Endothelial cell of umbilical vein (primary cell): ENCODE results near the gene FBXW9. TPM values are rescaled to one million over a fixed set of nuclear protein-coding genes. Genes with fewer than 3 reads are reported as not detected.

ENCODE experiments used
- BruUV-seq: library from RNA; stranded (reverse); fragments of 400-500 nt; replicated peaks from 2 replicates; lab custom pipeline; 2021; lab: Mats Ljungman, UMichigan
- CTCF ChIA-PET: fragments of 300-600, 350-600 bp; sonication (Branson Sonifier 250); formaldehyde crosslinking; loops from one replicate; lab custom pipeline; 2021; ENCODE audit warnings: antibody characterized with exemption, inconsistent platforms; lab: Charles Lee
- POLR2A ChIA-PET: fragments of 300-600, 350-600 bp; sonication (Branson Sonifier 250); formaldehyde crosslinking; loops from one replicate; lab custom pipeline; 2021; ENCODE audit warnings: antibody characterized with exemption, inconsistent platforms; lab: Charles Lee
- DNase-seq: peaks from one replicate; pipeline ENCODE4 v3.0.0-alpha.2; 2011; ENCODE audit warnings: low read depth, low spot score
- FAIRE-seq: peaks from 2 replicates; lab custom pipeline; 2011; peaks lifted over from hg19 to GRCh38; lab: Jason Lieb, UNC
- H2AFZ ChIP-seq: 2 replicates; pipeline ENCODE4 v1.6.0; 2012; ENCODE audit warnings: low read depth, low read length, control low read depth, inconsistent platforms
- H3K27ac ChIP-seq: 2 replicates; pipeline ENCODE4 v1.5.1; 2011; ENCODE audit warnings: low read depth, mild to moderate bottlenecking, control low read depth, low read length, moderate library complexity; ENCODE audit not compliant: insufficient read depth
- H3K27me3 ChIP-seq, 2 experiments: 2 replicates each; pipeline versions ENCODE4 v1.6.0 to v1.6.1; 2011; ENCODE audit warnings: low read length in 2 of 2, mixed read lengths in 1 of 2; ENCODE audit not compliant: control insufficient read depth in 2 of 2, insufficient read depth in 2 of 2
- H3K36me3 ChIP-seq, 2 experiments: 2 replicates in 1 of 2; 3 replicates in 1 of 2; pipeline ENCODE4 v1.5.1; 2011; ENCODE audit warnings: low read length in 2 of 2, mild to moderate bottlenecking in 1 of 2, moderate library complexity in 1 of 2; ENCODE audit not compliant: control insufficient read depth in 2 of 2, insufficient read depth in 2 of 2; ENCODE audit errors: extremely low read depth in 1 of 2
- H3K4me1 ChIP-seq: 3 replicates; pipeline ENCODE4 v1.5.1; 2011; ENCODE audit warnings: mild to moderate bottlenecking, low read length; ENCODE audit not compliant: control insufficient read depth, insufficient read depth; ENCODE audit errors: extremely low read depth
- H3K4me2 ChIP-seq: 2 replicates; pipeline ENCODE4 v1.6.1; 2011; ENCODE audit warnings: low read length, control low read depth, mixed read lengths; ENCODE audit not compliant: insufficient read depth
- H3K4me3 ChIP-seq, 3 experiments: fragments of 200-600 bp in 1 of 3; sonication (generic), shearing (Covaris generic) in 1 of 3; replicated peaks in 1 of 3; 2 replicates each; pipeline ENCODE4 v1.5.1; 2011 to 2016; ENCODE audit warnings: control low read depth in 3 of 3, low read length in 3 of 3, mild to moderate bottlenecking in 2 of 3, inconsistent platforms in 1 of 3, low read depth in 1 of 3, moderate library complexity in 1 of 3; ENCODE audit not compliant: insufficient read depth in 1 of 3
- H3K79me2 ChIP-seq: 2 replicates; pipeline ENCODE4 v1.6.0; 2012; ENCODE audit warnings: low read length, inconsistent platforms; ENCODE audit not compliant: control insufficient read depth, insufficient read depth
- H3K9ac ChIP-seq: replicated peaks from 2 replicates; pipeline ENCODE3; 2011; ENCODE audit warnings: low read length, control low read depth; ENCODE audit not compliant: insufficient read depth; ENCODE audit errors: extremely low read depth
- H3K9me1 ChIP-seq: replicated peaks from 3 replicates; pipeline ENCODE4 v1.6.0; 2011; ENCODE audit warnings: mild to moderate bottlenecking, low read length; ENCODE audit not compliant: control insufficient read depth, insufficient read depth; ENCODE audit errors: extremely low read depth
- H3K9me3 ChIP-seq: replicated peaks from 2 replicates; pipeline ENCODE4 v1.5.1; 2012; ENCODE audit warnings: low read length, inconsistent platforms; ENCODE audit not compliant: control insufficient read depth, insufficient read depth
- H4K20me1 ChIP-seq: replicated peaks from 2 replicates; pipeline ENCODE3; 2011; ENCODE audit warnings: mild to moderate bottlenecking, low read length; ENCODE audit not compliant: control insufficient read depth, insufficient read depth; ENCODE audit errors: extremely low read depth
- EZH2 ChIP-seq: IDR thresholded peaks from 2 replicates; pipeline ENCODE4 v1.6.1; 2012; ENCODE audit warnings: borderline replicate concordance, low read depth, mild to moderate bottlenecking, moderate library complexity, low read length, inconsistent platforms; ENCODE audit not compliant: severe bottlenecking
- FOS ChIP-seq: IDR thresholded peaks from 2 replicates; pipeline ENCODE4 v1.6.1; 2011; ENCODE audit warnings: mild to moderate bottlenecking, low read length, moderate library complexity, borderline replicate concordance; ENCODE audit not compliant: insufficient read depth
- GATA2 ChIP-seq: IDR thresholded peaks from 2 replicates; pipeline ENCODE4 v1.7.0; 2011; ENCODE audit warnings: low read depth, mild to moderate bottlenecking, moderate library complexity, mixed read lengths, low read length; ENCODE audit not compliant: insufficient read length, insufficient read depth
- JUN ChIP-seq: IDR thresholded peaks from 2 replicates; pipeline ENCODE4 v1.6.1; 2011; ENCODE audit warnings: borderline replicate concordance, low read depth; ENCODE audit not compliant: insufficient read length, insufficient read depth
- MYC ChIP-seq: IDR thresholded peaks from one replicate; pipeline ENCODE4 v1.6.1; 2011; ENCODE audit warnings: mild to moderate bottlenecking, low read depth, low read length
- POLR2A ChIP-seq: IDR thresholded peaks from 2 replicates; pipeline ENCODE4 v1.6.1; 2012; ENCODE audit warnings: low read depth, mild to moderate bottlenecking, control low read depth, low read length
- POLR2AphosphoS5 ChIP-seq: IDR thresholded peaks from 2 replicates; pipeline ENCODE4 v1.6.1; 2012; ENCODE audit warnings: low read depth, mild to moderate bottlenecking, control low read depth, low read length, moderate library complexity; ENCODE audit not compliant: insufficient read depth
- dilution Hi-C: fragments of 300-500 bp; cut with MboI; formaldehyde crosslinking; loops from one replicate; pipeline ENCODE4 v1.15.0; 2019; ENCODE audit warnings: low sequenced_read_pairs; ENCODE audit not compliant: extremely low pct_ligation_motif_present
- intact Hi-C: fragments of 100-400 bp; cut with micrococcal nuclease; formaldehyde crosslinking; loops from one replicate; pipeline ENCODE4 v1.10.0; 2022
- polyA plus RNA-seq, 4 experiments: library from polyadenylated mRNA; depleted of rRNA in 3 of 4; stranded (reverse) in 3 of 4; unstranded in 1 of 4; fragments of >200 nt; gene quantifications; 2 replicates each; pipeline versions ENCODE4 v1.2.1 to v1.2.3, GENCODE V29; 2011 to 2012; ENCODE audit warnings: missing spikeins in 1 of 4
- total RNA-seq: library from RNA; stranded (reverse); gene quantifications from 2 replicates; pipeline ENCODE4 v1.2.3, GENCODE V29; 2021
- TF ChIP-seq, protein P1 (sequence below): IDR thresholded peaks from 2 replicates; pipeline ENCODE4 v1.6.1; 2011; ENCODE audit not compliant: insufficient read depth, insufficient read length
- TF ChIP-seq, protein P2 (sequence below), 2 donors: IDR thresholded peaks; 1 replicate in 1 of 2; 2 replicates in 1 of 2; pipeline ENCODE4 v1.5.1; 2011; ENCODE audit warnings: low read length in 2 of 2, mild to moderate bottlenecking in 2 of 2, moderate library complexity in 2 of 2, control low read depth in 1 of 2, inconsistent platforms in 1 of 2, low read depth in 1 of 2; ENCODE audit not compliant: insufficient read depth in 1 of 2; ENCODE audit errors: extremely low read depth in 1 of 2

FBXW9 gene
- total and polyA plus RNA-seq, 2 donors (not counting 3 experiments of a cell fraction or from before 2014, with no cell fraction given): 12.4 to 19.3 TPM

- Histone ChIP-seq H4K20me1 (no peaks in the 10 kb centered on the region), H3K4me2 (no peak overlapping the region), H3K9ac (no peak overlapping the region), H2AFZ (no peak overlapping the region), H3K79me2 (peaks cover 56% of the 10 kb centered on the region), H3K27ac (no peak overlapping the region), H3K4me3 (no peak overlapping the region), H3K36me3 (peaks cover 22 to 38% of the 10 kb centered on the region in 2 experiments), H3K4me1 (peaks cover 6% of the 10 kb centered on the region), H3K9me1 (no peaks in the 10 kb centered on the region), H3K9me3 (no peaks in the 10 kb centered on the region), H3K27me3 (no peaks in the 10 kb centered on the region)
- ChIA-PET POLR2A (no interaction called here), CTCF (interaction anchor here (0.6 to 3.1 kb wide), 5 partner anchors 19 to 82 kb away, joined by 3 to 28 read pairs (median 5); partner anchors contain the start of gene TRIR)
- FAIRE-seq (no peak), DNase-seq (no peak)
- BruUV-seq: no TSS peak
- intact Hi-C loops (loop anchor here (2.0 kb wide), 1 partner anchor 81 kb away; no protein-coding TSS in a partner anchor), dilution Hi-C loops (no loop called here)
- TF ChIP-seq POLR2A (no peak), JUN (no peak), EZH2 (no peak), POLR2AphosphoS5 (no peak)
- TF ChIP-seq, protein P1, sequence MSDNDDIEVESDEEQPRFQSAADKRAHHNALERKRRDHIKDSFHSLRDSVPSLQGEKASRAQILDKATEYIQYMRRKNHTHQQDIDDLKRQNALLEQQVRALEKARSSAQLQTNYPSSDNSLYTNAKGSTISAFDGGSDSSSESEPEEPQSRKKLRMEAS: no peak
Observed at GRCh38 chr19:12715929-12716328, 19.5 kb upstream of the FBXW9 start.

GRCh38 chr19:12715102-12715501 is 18.7 kb upstream of the FBXW9 start:
- H3K4me3 ChIP-seq: no peak overlapping the region
- no peak overlapping the region for H2AFZ ChIP-seq
- ChIA-PET POLR2A (no interaction called here), CTCF (interaction anchor here (0.5 to 3.1 kb wide), 5 partner anchors 42 to 1778 kb away, joined by 3 to 28 read pairs (median 4); no protein-coding TSS in a partner anchor)
- H3K9me3 ChIP-seq: no peaks in the 10 kb centered on the region
- peaks cover 26 to 44% of the 10 kb centered on the region in 2 experiments for H3K36me3 ChIP-seq
- H3K9me1 ChIP-seq: no peaks in the 10 kb centered on the region
- DNase-seq (no peak), FAIRE-seq (no peak)
- no peaks in the 10 kb centered on the region for H3K4me1 ChIP-seq
- H3K27me3 ChIP-seq: no peaks in the 10 kb centered on the region
- BruUV-seq: TSS peak; percentile 4
- peaks cover 47% of the 10 kb centered on the region for H3K79me2 ChIP-seq
- no peak overlapping the region for H3K4me2 ChIP-seq
- no peak overlapping the region for H3K27ac ChIP-seq
- dilution Hi-C loops (no loop called here), intact Hi-C loops (no loop called here)
- no peak for TF ChIP-seq MYC
- TF ChIP-seq, protein P1: no peak
- no peak for TF ChIP-seq POLR2A
- TF ChIP-seq FOS: no peak
- TF ChIP-seq JUN: no peak
- no peak for TF ChIP-seq GATA2
- TF ChIP-seq EZH2: no peak
- no peak for TF ChIP-seq POLR2AphosphoS5
- TF ChIP-seq, protein P2, sequence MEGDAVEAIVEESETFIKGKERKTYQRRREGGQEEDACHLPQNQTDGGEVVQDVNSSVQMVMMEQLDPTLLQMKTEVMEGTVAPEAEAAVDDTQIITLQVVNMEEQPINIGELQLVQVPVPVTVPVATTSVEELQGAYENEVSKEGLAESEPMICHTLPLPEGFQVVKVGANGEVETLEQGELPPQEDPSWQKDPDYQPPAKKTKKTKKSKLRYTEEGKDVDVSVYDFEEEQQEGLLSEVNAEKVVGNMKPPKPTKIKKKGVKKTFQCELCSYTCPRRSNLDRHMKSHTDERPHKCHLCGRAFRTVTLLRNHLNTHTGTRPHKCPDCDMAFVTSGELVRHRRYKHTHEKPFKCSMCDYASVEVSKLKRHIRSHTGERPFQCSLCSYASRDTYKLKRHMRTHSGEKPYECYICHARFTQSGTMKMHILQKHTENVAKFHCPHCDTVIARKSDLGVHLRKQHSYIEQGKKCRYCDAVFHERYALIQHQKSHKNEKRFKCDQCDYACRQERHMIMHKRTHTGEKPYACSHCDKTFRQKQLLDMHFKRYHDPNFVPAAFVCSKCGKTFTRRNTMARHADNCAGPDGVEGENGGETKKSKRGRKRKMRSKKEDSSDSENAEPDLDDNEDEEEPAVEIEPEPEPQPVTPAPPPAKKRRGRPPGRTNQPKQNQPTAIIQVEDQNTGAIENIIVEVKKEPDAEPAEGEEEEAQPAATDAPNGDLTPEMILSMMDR (IDR thresholded peaks at IDR 0.05; ENCODE audit: extremely low read depth in 1 of 2, insufficient read depth in 1 of 2, low read depth in 1 of 2, low read length in 2 of 2): no peak
- H3K9ac ChIP-seq: no peak overlapping the region
- no peaks in the 10 kb centered on the region for H4K20me1 ChIP-seq
